Measurements from ENCODE around the gene NEO1.

NEO1 gene

GRCh38 chr15:73058437-73058836 lies 6.2 kb downstream of the NEO1 start:
- no peak for TF ChIP-seq CTCF (IDR thresholded peaks at IDR 0.05; ENCODE audit: extremely low read depth, insufficient read depth, missing control alignments)
- no peak for DNase-seq (ENCODE audit: low spot score)
- in situ Hi-C loops (cut with MboI; ENCODE audit: low pct_unique_long_range_greater_than_20kb, low sequenced_read_pairs, unreplicated experiment), result no loop called here

GRCh38 chr15:73065114-73065513 lies 12.9 kb downstream of the NEO1 start:
- TF ChIP-seq CTCF (IDR thresholded peaks at IDR 0.05; ENCODE audit: extremely low read depth, insufficient read depth, missing control alignments), result no peak
- no peak for DNase-seq (ENCODE audit: low spot score)
- in situ Hi-C loops (cut with MboI; ENCODE audit: low pct_unique_long_range_greater_than_20kb, low sequenced_read_pairs, unreplicated experiment), result no loop called here

GRCh38 chr15:73069109-73069508 lies 16.8 kb downstream of the NEO1 start:
- no peak for TF ChIP-seq CTCF (IDR thresholded peaks at IDR 0.05; ENCODE audit: extremely low read depth, insufficient read depth, missing control alignments)

GRCh38 chr15:73072894-73073293 lies 20.6 kb downstream of the NEO1 start:
- in situ Hi-C loops (cut with MboI; ENCODE audit: low pct_unique_long_range_greater_than_20kb, low sequenced_read_pairs, unreplicated experiment), result no loop called here
- no peak for TF ChIP-seq CTCF (IDR thresholded peaks at IDR 0.05; ENCODE audit: extremely low read depth, insufficient read depth, missing control alignments)
- DNase-seq (ENCODE audit: low spot score), result no peak

More at GRCh38 chr15:73069109-73069508, 16.8 kb downstream of the NEO1 start:
- no peak for DNase-seq (ENCODE audit: low spot score)
- in situ Hi-C loops (cut with MboI; ENCODE audit: low pct_unique_long_range_greater_than_20kb, low sequenced_read_pairs, unreplicated experiment), result no loop called here

- TF ChIP-seq CTCF (IDR thresholded peaks at IDR 0.05; ENCODE audit: extremely low read depth, insufficient read depth, missing control alignments), result no peak
- in situ Hi-C loops (cut with MboI; ENCODE audit: low pct_unique_long_range_greater_than_20kb, low sequenced_read_pairs, unreplicated experiment), result no loop called here
- no peak for DNase-seq (ENCODE audit: low spot score)
Observed at GRCh38 chr15:73074241-73074640, 22.0 kb downstream of the NEO1 start.

GRCh38 chr15:73075160-73075859 lies 23.0 kb downstream of the NEO1 start:
- no peak for TF ChIP-seq CTCF (IDR thresholded peaks at IDR 0.05; ENCODE audit: extremely low read depth, insufficient read depth, missing control alignments)
- DNase-seq (ENCODE audit: low spot score), result no peak
- in situ Hi-C loops (cut with MboI; ENCODE audit: low pct_unique_long_range_greater_than_20kb, low sequenced_read_pairs, unreplicated experiment), result loop anchor here (25.0 kb wide), 1 partner anchor 363 kb away; no protein-coding TSS in a partner anchor
